GM18873 (cell line): Measurements from ENCODE around the gene SMAD7.

ENCODE experiments used
- ATAC-seq: cut with Tn5 transposase; IDR thresholded peaks from one replicate; pipeline ENCODE4 v1.9.1; 2021; ENCODE audit warnings: mild to moderate bottlenecking, moderate library complexity, moderate number of reproducible peaks; ENCODE audit not compliant: unreplicated experiment, low FRiP score

SMAD7 gene

GRCh38 chr18:48932822-48933510, 17.8 kb downstream of the SMAD7 start:
- no peak for ATAC-seq

- ATAC-seq: no peak
These were observed 18.3 kb downstream of the SMAD7 start for GRCh38 chr18:48932462-48932818.

- no peak for ATAC-seq
These were observed 18.9 kb downstream of the SMAD7 start for GRCh38 chr18:48931680-48932461.

- no peak for ATAC-seq
These were observed 19.8 kb downstream of the SMAD7 start for GRCh38 chr18:48930926-48931325.

- ATAC-seq: no peak
These were observed 20.6 kb downstream of the SMAD7 start for GRCh38 chr18:48929941-48930713.

- no peak for ATAC-seq
These were observed 21.6 kb downstream of the SMAD7 start for GRCh38 chr18:48929212-48929612.

GRCh38 chr18:48928787-48929186, 22.0 kb downstream of the SMAD7 start:
- ATAC-seq: peak; percentile 79

GRCh38 chr18:48927286-48928080, 23.3 kb downstream of the SMAD7 start:
- no peak for ATAC-seq

- ATAC-seq: no peak
These were observed 24.3 kb downstream of the SMAD7 start for GRCh38 chr18:48926420-48926857.

- ATAC-seq: no peak
These were observed 25.3 kb downstream of the SMAD7 start for GRCh38 chr18:48925491-48925780.

GRCh38 chr18:48924630-48925490, 25.9 kb downstream of the SMAD7 start:
- ATAC-seq: no peak

GRCh38 chr18:48923746-48924629, 26.8 kb downstream of the SMAD7 start:
- ATAC-seq: no peak

- ATAC-seq: no peak
These were observed 27.7 kb downstream of the SMAD7 start for GRCh38 chr18:48922801-48923730.

GRCh38 chr18:48922226-48922800, 28.5 kb downstream of the SMAD7 start:
- no peak for ATAC-seq

- no peak for ATAC-seq
These were observed 29.2 kb downstream of the SMAD7 start for GRCh38 chr18:48921305-48922225.

- no peak for ATAC-seq
These were observed 30.2 kb downstream of the SMAD7 start for GRCh38 chr18:48920408-48921038.
